ENCODE data around the gene LENG9.

LENG9 gene

GRCh38 chr19:54421521-54421920, 42.1 kb downstream of the LENG9 start:
- no peak for DNase-seq (ENCODE audit: low spot score)

GRCh38 chr19:54421169-54421516, 42.4 kb downstream of the LENG9 start:
- no peak for DNase-seq (ENCODE audit: low spot score)

GRCh38 chr19:54420383-54421168, 43.0 kb downstream of the LENG9 start:
- DNase-seq (ENCODE audit: low spot score): peak; percentile 99

- no peak for DNase-seq (ENCODE audit: low spot score)
Observed at GRCh38 chr19:54420068-54420382, 43.6 kb downstream of the LENG9 start.

- no peak for DNase-seq (ENCODE audit: low spot score)
Observed at GRCh38 chr19:54418930-54419800, 44.4 kb downstream of the LENG9 start.

- DNase-seq (ENCODE audit: low spot score): peak; percentile 63
Observed at GRCh38 chr19:54418030-54418929, 45.3 kb downstream of the LENG9 start.

- no peak for DNase-seq (ENCODE audit: low spot score)
Observed at GRCh38 chr19:54416695-54417491, 46.7 kb downstream of the LENG9 start.

- no peak for DNase-seq (ENCODE audit: low spot score)
Observed at GRCh38 chr19:54415901-54416673, 47.5 kb downstream of the LENG9 start.

- peak; percentile 62 for DNase-seq (ENCODE audit: low spot score)
Observed at GRCh38 chr19:54415208-54415900, 48.2 kb downstream of the LENG9 start, which contains the start of gene TTYH1. TSS of gene TTYH1 (plus strand) at chr19:54415464. CDS start at chr19:54415553, 89 bp downstream.

- no peak for DNase-seq (ENCODE audit: low spot score)
Observed at GRCh38 chr19:54414156-54414555, 49.4 kb downstream of the LENG9 start.

GRCh38 chr19:54412877-54413276, 50.7 kb downstream of the LENG9 start:
- no peak for DNase-seq (ENCODE audit: low spot score)

All from globus pallidus (tissue), 1 donor.